ENCODE measurements around the gene EFCAB11. TPM values are rescaled to one million over a fixed set of nuclear protein-coding genes. Genes with fewer than 3 reads are reported as not detected.

Gene EFCAB11
- total and polyA plus RNA-seq, 2 donors (not counting 1 experiment from before 2014, with no cell fraction given) = 4.2 to 13.8 TPM

- no peak for DNase-seq
- no peak overlapping the region for H3K27ac ChIP-seq (ENCODE audit: low read length in 2 of 2)
- Mint-ChIP-seq H3K4me3 (no peak overlapping the region), H3K9me3 (ENCODE audit: insufficient read depth) (peaks cover under 1% of the 10 kb centered on the region), H3K27me3 (no peaks in the 10 kb centered on the region), H3K4me1 (no peaks in the 10 kb centered on the region), H3K27ac (no peak overlapping the region)
- H3K36me3 ChIP-seq (replicated peaks in 1 of 2; ENCODE audit: control extremely low read depth in 1 of 2, control insufficient read depth in 1 of 2, extremely low read depth in 1 of 2, insufficient read depth in 2 of 2, low read length in 1 of 2) = no peaks in the 10 kb centered on the region
- no peaks in the 10 kb centered on the region for H3K79me2 ChIP-seq (ENCODE audit: control insufficient read depth, insufficient read depth, low read length)
- intact Hi-C loops (cut with micrococcal nuclease) = no loop called here
- no peak overlapping the region for H3K4me2 ChIP-seq (replicated peaks; ENCODE audit: low read depth, low read length, poor library complexity, severe bottlenecking)
- H3K9ac ChIP-seq (ENCODE audit: low read length) = no peak overlapping the region
- no peak overlapping the region for H2AFZ ChIP-seq (ENCODE audit: insufficient read depth, low read depth, low read length, poor library complexity, severe bottlenecking)
- H3K4me1 ChIP-seq (ENCODE audit: control insufficient read depth in 2 of 2, insufficient read depth in 2 of 2, low read length in 2 of 2) = no peaks in the 10 kb centered on the region
- ChIA-PET CTCF (no interaction called here), POLR2A (no interaction called here)
- H3K9me3 ChIP-seq (ENCODE audit: control extremely low read depth in 1 of 3, control insufficient read depth in 2 of 3, insufficient read depth in 1 of 3, low read length in 2 of 3) = no peaks in the 10 kb centered on the region
- H3K27me3 ChIP-seq (replicated peaks in 1 of 4; ENCODE audit: control extremely low read depth in 1 of 4, control insufficient read depth in 3 of 4, insufficient read depth in 4 of 4, low read length in 3 of 4) = no peaks in the 10 kb centered on the region
- H3K4me3 ChIP-seq (ENCODE audit: control extremely low read depth in 1 of 5, extremely low read depth in 1 of 5, insufficient read depth in 1 of 5, low read depth in 2 of 5, low read length in 4 of 5) = no peak overlapping the region
- TF ChIP-seq, protein P1, sequence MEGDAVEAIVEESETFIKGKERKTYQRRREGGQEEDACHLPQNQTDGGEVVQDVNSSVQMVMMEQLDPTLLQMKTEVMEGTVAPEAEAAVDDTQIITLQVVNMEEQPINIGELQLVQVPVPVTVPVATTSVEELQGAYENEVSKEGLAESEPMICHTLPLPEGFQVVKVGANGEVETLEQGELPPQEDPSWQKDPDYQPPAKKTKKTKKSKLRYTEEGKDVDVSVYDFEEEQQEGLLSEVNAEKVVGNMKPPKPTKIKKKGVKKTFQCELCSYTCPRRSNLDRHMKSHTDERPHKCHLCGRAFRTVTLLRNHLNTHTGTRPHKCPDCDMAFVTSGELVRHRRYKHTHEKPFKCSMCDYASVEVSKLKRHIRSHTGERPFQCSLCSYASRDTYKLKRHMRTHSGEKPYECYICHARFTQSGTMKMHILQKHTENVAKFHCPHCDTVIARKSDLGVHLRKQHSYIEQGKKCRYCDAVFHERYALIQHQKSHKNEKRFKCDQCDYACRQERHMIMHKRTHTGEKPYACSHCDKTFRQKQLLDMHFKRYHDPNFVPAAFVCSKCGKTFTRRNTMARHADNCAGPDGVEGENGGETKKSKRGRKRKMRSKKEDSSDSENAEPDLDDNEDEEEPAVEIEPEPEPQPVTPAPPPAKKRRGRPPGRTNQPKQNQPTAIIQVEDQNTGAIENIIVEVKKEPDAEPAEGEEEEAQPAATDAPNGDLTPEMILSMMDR (IDR thresholded peaks at IDR 0.05) = no peak
- no peak for TF ChIP-seq EZH2 (IDR thresholded peaks at IDR 0.05; ENCODE audit: borderline replicate concordance, insufficient read depth, low read depth, low read length, poor library complexity, severe bottlenecking)
- no peaks in the 10 kb centered on the region for H4K20me1 ChIP-seq (ENCODE audit: control insufficient read depth, insufficient read depth, low read length, poor library complexity, severe bottlenecking)
- no peak for ATAC-seq (ENCODE audit: low read depth)
These were observed 120.9 kb downstream of the EFCAB11 start for GRCh38 chr14:89833661-89834060.

DNA sequence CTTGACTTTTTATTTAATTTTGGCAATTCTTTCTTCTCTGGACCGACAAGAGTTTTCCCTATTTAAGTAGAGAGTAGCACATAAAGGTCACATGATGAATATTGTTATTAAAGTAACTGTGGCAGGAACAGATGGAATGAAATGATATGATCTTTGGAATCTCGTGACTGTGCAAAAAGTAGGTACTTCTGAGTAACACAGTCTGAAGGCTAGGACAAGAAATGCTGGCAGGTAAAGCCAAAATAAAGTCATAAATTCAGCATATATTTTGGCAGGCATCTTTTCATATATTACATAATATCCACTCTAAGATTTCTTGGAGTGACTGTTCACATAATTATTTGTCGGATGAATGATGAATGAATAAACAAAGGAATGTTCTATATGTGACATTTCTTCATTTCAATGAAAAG is 121.4 kb downstream of the EFCAB11 start:
- Histone ChIP-seq H4K20me1 (ENCODE audit: control insufficient read depth, insufficient read depth, low read length, poor library complexity, severe bottlenecking) (no peaks in the 10 kb centered on the region), H3K9ac (ENCODE audit: low read length) (no peak overlapping the region), H3K9me3 (ENCODE audit: control extremely low read depth in 1 of 3, control insufficient read depth in 2 of 3, insufficient read depth in 1 of 3, low read length in 2 of 3) (no peaks in the 10 kb centered on the region), H3K4me3 (ENCODE audit: control extremely low read depth in 1 of 5, extremely low read depth in 1 of 5, insufficient read depth in 1 of 5, low read depth in 2 of 5, low read length in 4 of 5) (no peak overlapping the region), H3K4me2 (replicated peaks; ENCODE audit: low read depth, low read length, poor library complexity, severe bottlenecking) (no peak overlapping the region), H2AFZ (ENCODE audit: insufficient read depth, low read depth, low read length, poor library complexity, severe bottlenecking) (no peak overlapping the region), H3K36me3 (replicated peaks in 1 of 2; ENCODE audit: control extremely low read depth in 1 of 2, control insufficient read depth in 1 of 2, extremely low read depth in 1 of 2, insufficient read depth in 2 of 2, low read length in 1 of 2) (no peaks in the 10 kb centered on the region), H3K27me3 (replicated peaks in 1 of 4; ENCODE audit: control extremely low read depth in 1 of 4, control insufficient read depth in 3 of 4, insufficient read depth in 4 of 4, low read length in 3 of 4) (no peaks in the 10 kb centered on the region), H3K4me1 (ENCODE audit: control insufficient read depth in 2 of 2, insufficient read depth in 2 of 2, low read length in 2 of 2) (no peaks in the 10 kb centered on the region), H3K79me2 (ENCODE audit: control insufficient read depth, insufficient read depth, low read length) (no peaks in the 10 kb centered on the region), H3K27ac (ENCODE audit: low read length in 2 of 2) (no peak overlapping the region)
- H3K9me3 Mint-ChIP-seq (ENCODE audit: insufficient read depth) = no peaks in the 10 kb centered on the region
- H3K27me3 Mint-ChIP-seq = no peaks in the 10 kb centered on the region
- POLR2A ChIA-PET = no interaction called here
- WGBS (ENCODE audit: insufficient coverage) = 57% methylated on average over 1 of the region's 3 CpGs
- H3K27ac Mint-ChIP-seq = no peak overlapping the region
- no peaks in the 10 kb centered on the region for H3K4me1 Mint-ChIP-seq
- CTCF ChIA-PET = no interaction called here
- DNase-seq = no peak
- TF ChIP-seq, protein P1 (IDR thresholded peaks at IDR 0.05) = no peak
- TF ChIP-seq EZH2 (IDR thresholded peaks at IDR 0.05; ENCODE audit: borderline replicate concordance, insufficient read depth, low read depth, low read length, poor library complexity, severe bottlenecking) = no peak
- H3K4me3 Mint-ChIP-seq = no peak overlapping the region
- intact Hi-C loops (cut with micrococcal nuclease) = no loop called here
- ATAC-seq (ENCODE audit: low read depth) = no peak

Data from B cell (primary cell).